Tibial artery (tissue), 4 donors: ENCODE results near the gene NOX3.

ENCODE experiments used
- DNase-seq, 2 donors: peaks; one replicate each; pipeline ENCODE4 v3.0.0-alpha.2; 2019
- H3K27ac ChIP-seq, 2 donors: fragments of 200-600 bp; sonication (generic) in 1 of 2; 1 replicate in 1 of 2; 2 replicates in 1 of 2; pipeline ENCODE4 v1.5.1; 2018 to 2019; ENCODE audit warnings: mild to moderate bottlenecking in 1 of 2
- H3K27me3 ChIP-seq, 2 donors: fragments of 200-600 bp; sonication (generic) in 1 of 2; one replicate each; pipeline versions ENCODE4 v1.5.1 to v1.6.0; 2016 to 2019
- H3K36me3 ChIP-seq, 3 donors: fragments of 200-600 bp; sonication (generic) in 2 of 3; one replicate each; pipeline ENCODE4 v1.5.1; 2016 to 2019; ENCODE audit warnings: mild to moderate bottlenecking in 2 of 3
- H3K4me1 ChIP-seq, 4 donors: fragments of 200-600 bp; sonication (generic) in 2 of 4; 1 replicate in 3 of 4; 2 replicates in 1 of 4; pipeline ENCODE4 v1.5.1; 2016 to 2019
- H3K4me3 ChIP-seq, 2 donors: fragments of 200-600 bp; sonication (generic) in 1 of 2; 1 replicate in 1 of 2; 2 replicates in 1 of 2; pipeline ENCODE4 v1.5.1; 2018 to 2019; ENCODE audit warnings: mild to moderate bottlenecking in 2 of 2
- H3K9me3 ChIP-seq, 3 donors: fragments of 200-600 bp; sonication (generic) in 1 of 3; one replicate each; pipeline ENCODE4 v1.5.1; 2016 to 2019
- CTCF ChIP-seq, 2 experiments: fragments of 200-600 bp in 1 of 2; fragments of 450-650 bp in 1 of 2; IDR thresholded peaks; one replicate each; pipeline ENCODE4 v1.5.1; 2017 to 2019; ENCODE audit warnings: antibody characterized with exemption in 2 of 2, mild to moderate bottlenecking in 1 of 2, moderate library complexity in 1 of 2
- intact Hi-C: fragments of 100-400 bp; cut with DNase I; formaldehyde crosslinking; loops from one replicate; pipeline ENCODE4 v1.15.0; 2023; ENCODE audit warnings: low total_unique reads

NOX3 gene

GRCh38 chr6:155398221-155398620 is 57.4 kb downstream of the NOX3 start:
- H3K4me3 ChIP-seq: no peak overlapping the region
- no peaks in the 10 kb centered on the region for H3K27me3 ChIP-seq
- no peaks in the 10 kb centered on the region for H3K4me1 ChIP-seq
- H3K9me3 ChIP-seq: no peaks in the 10 kb centered on the region
- TF ChIP-seq CTCF (IDR thresholded peaks at IDR 0.05): no peak
- no peak for DNase-seq
- intact Hi-C loops: no loop called here
- no peak overlapping the region for H3K27ac ChIP-seq
- no peaks in the 10 kb centered on the region for H3K36me3 ChIP-seq

- no peaks in the 10 kb centered on the region for H3K4me1 ChIP-seq
- DNase-seq: no peak
- H3K36me3 ChIP-seq: no peaks in the 10 kb centered on the region
- H3K4me3 ChIP-seq: no peak overlapping the region
- no peaks in the 10 kb centered on the region for H3K27me3 ChIP-seq
- H3K27ac ChIP-seq: no peak overlapping the region
- intact Hi-C loops: no loop called here
- TF ChIP-seq CTCF (IDR thresholded peaks at IDR 0.05): no peak
- no peaks in the 10 kb centered on the region for H3K9me3 ChIP-seq
Observed at GRCh38 chr6:155397172-155397705, 58.4 kb downstream of the NOX3 start.

GRCh38 chr6:155396605-155397004 is 59.0 kb downstream of the NOX3 start:
- H3K36me3 ChIP-seq: no peaks in the 10 kb centered on the region
- H3K27me3 ChIP-seq: no peaks in the 10 kb centered on the region
- H3K4me3 ChIP-seq: no peak overlapping the region
- DNase-seq: no peak
- intact Hi-C loops: no loop called here
- no peak for TF ChIP-seq CTCF (IDR thresholded peaks at IDR 0.05)
- H3K9me3 ChIP-seq: no peaks in the 10 kb centered on the region
- H3K4me1 ChIP-seq: no peaks in the 10 kb centered on the region
- H3K27ac ChIP-seq: no peak overlapping the region

GRCh38 chr6:155395339-155395738 is 60.3 kb downstream of the NOX3 start:
- DNase-seq: no peak
- Histone ChIP-seq H3K36me3 (no peaks in the 10 kb centered on the region), H3K27me3 (no peaks in the 10 kb centered on the region), H3K9me3 (no peaks in the 10 kb centered on the region), H3K4me3 (no peak overlapping the region), H3K4me1 (no peaks in the 10 kb centered on the region), H3K27ac (no peak overlapping the region)
- intact Hi-C loops: no loop called here
- TF ChIP-seq CTCF (IDR thresholded peaks at IDR 0.05): no peak

- no peak overlapping the region for H3K27ac ChIP-seq
- H3K4me3 ChIP-seq: no peak overlapping the region
- H3K4me1 ChIP-seq: peaks cover 0 to 8% (median 2%) of the 10 kb centered on the region in 4 donors
- H3K9me3 ChIP-seq: peaks cover 0 to 8% (median 0%) of the 10 kb centered on the region in 3 donors
- TF ChIP-seq CTCF (IDR thresholded peaks at IDR 0.05): no peak
- DNase-seq: no peak
- no peaks in the 10 kb centered on the region for H3K36me3 ChIP-seq
- intact Hi-C loops: no loop called here
- no peaks in the 10 kb centered on the region for H3K27me3 ChIP-seq
Observed at GRCh38 chr6:155389130-155389529, 66.5 kb downstream of the NOX3 start.

- TF ChIP-seq CTCF (IDR thresholded peaks at IDR 0.05): no peak
- intact Hi-C loops: no loop called here
Observed at GRCh38 chr6:155388591-155388990, 67.0 kb downstream of the NOX3 start.

More at GRCh38 chr6:155388591-155388990, 67.0 kb downstream of the NOX3 start:
- peaks cover 0 to 8% (median 2%) of the 10 kb centered on the region in 4 donors for H3K4me1 ChIP-seq
- H3K36me3 ChIP-seq: no peaks in the 10 kb centered on the region
- H3K9me3 ChIP-seq: peaks cover 0 to 8% (median 0%) of the 10 kb centered on the region in 3 donors
- H3K27ac ChIP-seq: no peak overlapping the region
- no peak for DNase-seq
- no peaks in the 10 kb centered on the region for H3K27me3 ChIP-seq
- no peak overlapping the region for H3K4me3 ChIP-seq
